Thyroid gland (tissue), 4 donors: ENCODE results near the gene MANBA. TPM values are rescaled to one million over a fixed set of nuclear protein-coding genes. Genes with fewer than 3 reads are reported as not detected.
A peak's percentile ranks its signal among the peaks of the same experiment; 100 is the strongest.
"Not testable (repeated sequence)": the region's sequence is repeated elsewhere in the genome, so short reads cannot be mapped to it uniquely, and the experiment has no call there.

Experiments
- DNase-seq, 2 donors: peaks; one replicate each; pipeline ENCODE4 v3.0.0-alpha.2; 2019
- H3K27ac ChIP-seq, 3 donors: fragments of 200-600 bp; sonication (generic); 1 replicate in 2 of 3; 2 replicates in 1 of 3; pipeline ENCODE4 v1.5.1; 2016 to 2019; ENCODE audit warnings: mild to moderate bottlenecking in 1 of 3, moderate library complexity in 1 of 3
- H3K27me3 ChIP-seq: fragments of 200-600 bp; sonication (generic); one replicate; pipeline ENCODE4 v1.5.1; 2019
- H3K36me3 ChIP-seq, 2 donors: fragments of 200-600 bp; sonication (generic); one replicate each; pipeline ENCODE4 v1.5.1; 2016 to 2019
- H3K4me1 ChIP-seq, 2 donors: fragments of 200-600 bp; sonication (generic); one replicate each; pipeline ENCODE4 v1.5.1; 2017 to 2019
- H3K4me3 ChIP-seq, 3 donors: fragments of 200-600 bp; sonication (generic); replicated peaks in 1 of 3; 1 replicate in 2 of 3; 2 replicates in 1 of 3; pipeline ENCODE4 v1.5.1; 2016; ENCODE audit warnings: mild to moderate bottlenecking in 1 of 3
- H3K9me3 ChIP-seq: fragments of 200-600 bp; sonication (generic); one replicate; pipeline ENCODE4 v1.5.1; 2017
- POLR2A ChIP-seq, 2 donors: fragments of 450-650 bp; IDR thresholded peaks; one replicate each; pipeline ENCODE4 v1.6.1; 2017; ENCODE audit warnings: antibody characterized with exemption in 2 of 2, mild to moderate bottlenecking in 2 of 2, moderate library complexity in 1 of 2
- WGBS, 2 donors: methylation state at CpG; one replicate each; pipeline ENCODE4 v1.1.5; 2017; 5-methylcytosine and 5-hydroxymethylcytosine counted together
- intact Hi-C: fragments of 100-400 bp; cut with DNase I; formaldehyde crosslinking; loops from one replicate; pipeline ENCODE4 v1.15.1; 2023
- total RNA-seq, 4 donors: library from RNA; depleted of rRNA; stranded (reverse); fragments of >200 nt; gene quantifications; one replicate each; pipeline ENCODE4 v1.2.3, GENCODE V29; 2016
- TF ChIP-seq, protein P1 (sequence below), 6 experiments: fragments of 200-600 bp in 3 of 6; fragments of 450-650 bp in 3 of 6; sonication (generic) in 3 of 6; IDR thresholded peaks; one replicate each; pipeline ENCODE4 v1.5.1; 2016 to 2019; ENCODE audit warnings: antibody characterized with exemption in 6 of 6, mild to moderate bottlenecking in 2 of 6, inconsistent platforms in 1 of 6, moderate library complexity in 1 of 6

MANBA gene
- total RNA-seq, 4 donors from 2014 or later = 41.3 to 53.4 (median 45.5) TPM

DNA sequence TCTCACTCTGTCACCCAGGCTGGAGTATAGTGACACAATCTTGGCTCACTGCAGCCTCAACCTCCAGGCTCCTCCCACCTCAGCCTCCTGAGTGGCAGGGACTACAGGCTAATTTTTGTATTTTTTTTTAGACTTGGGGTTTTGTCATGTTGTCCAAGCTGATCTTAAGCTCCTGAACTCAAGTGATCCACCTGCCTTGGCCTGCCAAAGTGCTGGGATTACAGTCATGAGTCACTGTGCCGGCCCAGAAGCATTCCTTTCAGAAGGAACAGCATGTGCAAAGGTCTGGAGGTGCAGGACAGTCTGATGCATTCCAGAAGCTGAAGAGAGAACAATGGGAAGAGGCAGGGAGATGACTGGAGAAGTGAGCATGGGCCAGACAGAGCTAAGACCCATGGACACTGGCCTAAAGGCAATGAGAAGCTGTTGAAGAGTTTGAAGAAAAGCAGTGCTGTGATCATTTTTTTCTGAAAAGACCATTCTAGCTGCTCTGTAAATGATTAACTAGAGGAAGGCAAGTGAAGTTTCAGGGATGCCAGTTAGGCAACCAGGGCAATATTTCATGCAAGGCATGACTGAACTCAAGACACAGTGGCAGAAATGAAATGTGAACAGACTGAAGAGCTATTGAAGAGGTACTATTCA is 43.2 kb downstream of the MANBA start:
- peaks cover 0 to 9% of the 10 kb centered on the region in 2 donors for H3K4me1 ChIP-seq
- no peak for DNase-seq
- H3K9me3 ChIP-seq = no peaks in the 10 kb centered on the region
- no peak overlapping the region for H3K4me3 ChIP-seq
- WGBS, 2 donors = 88 to 95% methylated on average over 1 of the region's 1 CpG
- no peaks in the 10 kb centered on the region for H3K27me3 ChIP-seq
- no peak for TF ChIP-seq POLR2A (IDR thresholded peaks at IDR 0.05)
- TF ChIP-seq, protein P1, sequence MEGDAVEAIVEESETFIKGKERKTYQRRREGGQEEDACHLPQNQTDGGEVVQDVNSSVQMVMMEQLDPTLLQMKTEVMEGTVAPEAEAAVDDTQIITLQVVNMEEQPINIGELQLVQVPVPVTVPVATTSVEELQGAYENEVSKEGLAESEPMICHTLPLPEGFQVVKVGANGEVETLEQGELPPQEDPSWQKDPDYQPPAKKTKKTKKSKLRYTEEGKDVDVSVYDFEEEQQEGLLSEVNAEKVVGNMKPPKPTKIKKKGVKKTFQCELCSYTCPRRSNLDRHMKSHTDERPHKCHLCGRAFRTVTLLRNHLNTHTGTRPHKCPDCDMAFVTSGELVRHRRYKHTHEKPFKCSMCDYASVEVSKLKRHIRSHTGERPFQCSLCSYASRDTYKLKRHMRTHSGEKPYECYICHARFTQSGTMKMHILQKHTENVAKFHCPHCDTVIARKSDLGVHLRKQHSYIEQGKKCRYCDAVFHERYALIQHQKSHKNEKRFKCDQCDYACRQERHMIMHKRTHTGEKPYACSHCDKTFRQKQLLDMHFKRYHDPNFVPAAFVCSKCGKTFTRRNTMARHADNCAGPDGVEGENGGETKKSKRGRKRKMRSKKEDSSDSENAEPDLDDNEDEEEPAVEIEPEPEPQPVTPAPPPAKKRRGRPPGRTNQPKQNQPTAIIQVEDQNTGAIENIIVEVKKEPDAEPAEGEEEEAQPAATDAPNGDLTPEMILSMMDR (IDR thresholded peaks at IDR 0.05) = no peak
- H3K36me3 ChIP-seq = no peaks in the 10 kb centered on the region
- intact Hi-C loops = no loop called here
- no peak overlapping the region for H3K27ac ChIP-seq

DNA sequence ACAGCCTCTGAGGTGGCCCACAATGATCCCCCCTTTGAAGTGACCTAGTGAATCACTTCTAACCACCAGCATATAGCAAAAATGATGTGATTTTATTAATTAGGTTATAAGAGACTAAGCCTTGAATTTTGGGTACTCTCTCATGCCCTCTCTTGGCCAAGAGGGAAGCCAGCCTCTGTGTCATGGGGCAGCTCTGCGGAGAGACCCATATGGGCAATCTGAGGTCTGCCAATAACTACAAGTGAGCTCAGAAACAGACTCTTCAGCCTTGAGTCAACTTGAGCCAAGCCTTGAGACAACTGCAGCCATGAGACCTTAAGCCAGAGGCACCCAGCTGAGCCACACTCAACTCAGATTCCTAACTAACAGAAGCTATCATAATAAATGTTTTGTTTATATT is 45.7 kb downstream of the MANBA start:
- Histone ChIP-seq H3K27me3 (no peaks in the 10 kb centered on the region), H3K4me3 (no peak overlapping the region), H3K4me1 (peaks cover 0 to 11% of the 10 kb centered on the region in 2 donors), H3K9me3 (no peaks in the 10 kb centered on the region), H3K36me3 (no peaks in the 10 kb centered on the region), H3K27ac (no peak overlapping the region)
- intact Hi-C loops = no loop called here
- WGBS, 2 donors = 69 to 94% methylated on average over 1 of the region's 1 CpG
- no peak for DNase-seq
- TF ChIP-seq POLR2A (IDR thresholded peaks at IDR 0.05) = no peak

DNA sequence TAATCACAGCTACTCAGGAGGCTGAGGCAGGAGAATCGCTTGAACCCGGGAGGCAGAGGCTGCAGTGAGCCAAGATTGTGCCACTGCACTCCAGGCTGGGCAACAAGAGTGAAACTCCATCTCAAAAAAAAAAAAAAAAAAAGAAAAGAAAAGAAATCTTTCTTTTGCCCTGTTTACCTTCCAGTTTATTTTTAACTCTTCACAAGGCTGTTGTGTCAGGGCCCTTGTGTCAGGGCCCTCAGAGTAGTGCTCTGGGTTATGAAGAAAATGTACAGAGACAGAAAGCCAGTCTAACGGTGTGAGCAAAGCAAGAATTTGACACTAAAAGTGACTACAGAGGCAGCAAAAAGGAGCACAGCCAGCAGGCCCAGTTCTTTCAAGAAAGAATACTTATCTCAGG is 47.0 kb downstream of the MANBA start:
- intact Hi-C loops, H3K36me3 ChIP-seq, DNase-seq, H3K27me3 ChIP-seq, H3K9me3 ChIP-seq, H3K4me3 ChIP-seq: not testable (repeated sequence)
- Histone ChIP-seq H3K27ac (peak overlapping the region in 1 of 3 donors; percentile 8), H3K4me1 (peaks cover 0 to 11% of the 10 kb centered on the region in 2 donors)
- WGBS, 2 donors = 95% methylated on average over 3 of the region's 3 CpGs

DNA sequence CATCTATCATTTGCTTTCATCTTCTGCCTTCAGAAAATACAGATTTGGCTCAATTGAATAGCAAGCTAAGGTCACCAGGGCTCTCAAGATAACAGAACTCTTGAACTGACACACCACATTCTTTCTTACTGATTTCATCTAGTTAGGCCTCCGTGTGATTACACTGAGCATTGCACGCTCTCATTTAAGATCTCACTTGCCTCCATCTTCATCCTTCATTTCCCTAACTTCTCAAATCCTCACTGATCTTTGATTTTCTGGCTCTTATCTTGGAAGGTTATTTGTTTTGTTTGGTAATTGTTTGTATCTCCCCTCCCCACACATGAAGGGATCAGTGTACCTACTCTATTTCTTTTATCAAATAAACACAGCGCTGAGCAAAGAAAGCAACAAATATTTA is 47.7 kb downstream of the MANBA start:
- 48% methylated on average over 3 of the region's 3 CpGs for WGBS, 2 donors
- H3K27ac ChIP-seq = peak overlapping the region in 2 of 3 donors; percentile 8 to 71
- intact Hi-C loops = no loop called here

DNA sequence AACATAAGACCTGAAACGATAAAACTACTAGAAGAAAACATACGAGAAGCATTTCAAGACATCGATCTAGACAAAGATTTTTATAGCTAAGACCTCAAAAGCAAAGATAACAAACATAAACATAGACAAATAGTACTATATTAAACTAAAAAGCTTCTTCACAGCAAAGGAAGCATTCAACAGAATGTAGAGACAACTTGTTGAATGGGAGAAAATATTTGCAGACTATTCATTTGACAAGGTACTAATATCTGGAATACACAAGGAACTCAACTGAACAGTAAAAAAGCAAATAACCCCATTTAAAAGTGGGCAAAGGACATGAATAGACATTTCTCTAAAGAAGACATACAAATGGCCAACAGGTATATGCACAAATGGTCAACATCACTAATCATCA is 49.8 kb downstream of the MANBA start:
- no peaks in the 10 kb centered on the region for H3K36me3 ChIP-seq

More for the DNA sequence above, 47.7 kb downstream of the MANBA start:
- no peaks in the 10 kb centered on the region for H3K27me3 ChIP-seq
- no peak overlapping the region for H3K4me3 ChIP-seq
- no peaks in the 10 kb centered on the region for H3K36me3 ChIP-seq
- no peak for TF ChIP-seq POLR2A (IDR thresholded peaks at IDR 0.05)
- TF ChIP-seq, protein P1 (IDR thresholded peaks at IDR 0.05) = peak in 2 of 6 experiments; percentile 17 to 29
- DNase-seq = no peak
- H3K4me1 ChIP-seq = peaks cover 0 to 11% of the 10 kb centered on the region in 2 donors
- H3K9me3 ChIP-seq = no peaks in the 10 kb centered on the region

DNA sequence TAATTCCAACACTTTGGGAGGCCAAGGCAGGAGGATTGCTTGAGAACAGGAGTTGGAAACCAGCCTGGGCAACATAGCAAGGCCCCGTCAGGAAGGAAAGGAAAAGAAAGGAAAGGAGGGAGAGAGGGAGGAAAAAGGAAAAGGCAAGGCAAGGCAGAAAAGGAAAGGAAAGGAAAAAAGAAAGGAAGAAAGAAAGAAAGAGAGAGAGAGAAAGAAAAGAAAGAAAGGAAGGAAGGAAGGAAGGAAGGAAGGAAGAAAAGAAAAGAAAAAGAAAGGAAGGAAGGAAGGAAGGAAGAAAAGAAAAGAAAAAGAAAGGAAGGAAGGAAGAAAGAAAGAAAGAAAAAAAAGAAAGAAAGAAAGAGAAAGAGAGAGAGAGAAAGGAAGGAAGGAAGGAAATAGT is 51.7 kb downstream of the MANBA start:
- not testable (repeated sequence) for H3K27me3 ChIP-seq

More for the DNA sequence above, 49.8 kb downstream of the MANBA start:
- 94 to 96% methylated on average over 3 of the region's 3 CpGs for WGBS, 2 donors
- no peak for TF ChIP-seq POLR2A (IDR thresholded peaks at IDR 0.05)
- TF ChIP-seq, protein P1 (IDR thresholded peaks at IDR 0.05) = no peak
- H3K4me1 ChIP-seq = peaks cover 0 to 11% of the 10 kb centered on the region in 2 donors
- DNase-seq = no peak
- intact Hi-C loops = no loop called here
- H3K27ac ChIP-seq = no peak overlapping the region
- no peaks in the 10 kb centered on the region for H3K9me3 ChIP-seq
- H3K4me3 ChIP-seq = no peak overlapping the region
- no peaks in the 10 kb centered on the region for H3K27me3 ChIP-seq

More for the DNA sequence above, 51.7 kb downstream of the MANBA start:
- H3K27ac ChIP-seq, intact Hi-C loops, DNase-seq, H3K36me3 ChIP-seq, H3K4me3 ChIP-seq, H3K9me3 ChIP-seq: not testable (repeated sequence)
- H3K4me1 ChIP-seq = peaks cover 0 to 11% of the 10 kb centered on the region in 2 donors
- 90 to 93% methylated on average over 1 of the region's 1 CpG for WGBS, 2 donors
